Putamen (tissue), 1 donor: ENCODE measurements around the gene SSBP4.

ENCODE experiments used
- DNase-seq: peaks from one replicate; pipeline ENCODE4 v3.0.0-alpha.2; 2016; ENCODE audit warnings: low spot score

The SSBP4 gene

DNA sequence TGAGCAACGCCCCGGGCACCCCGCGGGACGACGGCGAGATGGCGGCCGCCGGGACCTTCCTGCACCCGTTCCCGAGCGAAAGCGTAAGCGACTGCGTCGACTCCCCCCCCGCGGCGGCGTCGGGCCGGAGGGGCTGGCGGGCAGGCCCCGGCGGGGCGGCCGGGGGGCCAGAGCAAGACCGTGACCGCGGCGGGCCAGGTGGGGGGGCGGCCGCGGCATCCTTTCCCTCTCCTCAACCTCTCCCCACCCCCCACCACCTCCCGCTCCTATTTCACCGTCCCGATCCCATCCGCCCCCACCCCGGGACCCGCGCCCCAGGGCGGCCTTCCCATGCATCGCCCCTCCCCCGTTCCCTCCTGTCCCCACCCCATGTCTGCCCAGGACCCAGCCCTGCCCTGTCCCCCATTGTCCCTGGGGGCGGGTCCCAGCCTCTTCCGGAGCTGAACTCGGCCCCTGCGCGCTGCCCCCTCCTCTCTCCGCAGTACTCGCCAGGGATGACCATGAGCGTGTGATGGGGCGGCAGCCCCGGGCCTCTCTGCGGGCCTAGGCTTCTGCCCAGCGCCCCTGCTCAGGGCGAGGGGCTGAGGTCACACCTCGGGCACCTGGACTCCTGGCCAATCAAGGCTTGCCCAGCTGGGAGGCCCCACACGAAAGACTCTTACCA lies 14.7 kb downstream of the SSBP4 start:
- DNase-seq, result no peak

DNA sequence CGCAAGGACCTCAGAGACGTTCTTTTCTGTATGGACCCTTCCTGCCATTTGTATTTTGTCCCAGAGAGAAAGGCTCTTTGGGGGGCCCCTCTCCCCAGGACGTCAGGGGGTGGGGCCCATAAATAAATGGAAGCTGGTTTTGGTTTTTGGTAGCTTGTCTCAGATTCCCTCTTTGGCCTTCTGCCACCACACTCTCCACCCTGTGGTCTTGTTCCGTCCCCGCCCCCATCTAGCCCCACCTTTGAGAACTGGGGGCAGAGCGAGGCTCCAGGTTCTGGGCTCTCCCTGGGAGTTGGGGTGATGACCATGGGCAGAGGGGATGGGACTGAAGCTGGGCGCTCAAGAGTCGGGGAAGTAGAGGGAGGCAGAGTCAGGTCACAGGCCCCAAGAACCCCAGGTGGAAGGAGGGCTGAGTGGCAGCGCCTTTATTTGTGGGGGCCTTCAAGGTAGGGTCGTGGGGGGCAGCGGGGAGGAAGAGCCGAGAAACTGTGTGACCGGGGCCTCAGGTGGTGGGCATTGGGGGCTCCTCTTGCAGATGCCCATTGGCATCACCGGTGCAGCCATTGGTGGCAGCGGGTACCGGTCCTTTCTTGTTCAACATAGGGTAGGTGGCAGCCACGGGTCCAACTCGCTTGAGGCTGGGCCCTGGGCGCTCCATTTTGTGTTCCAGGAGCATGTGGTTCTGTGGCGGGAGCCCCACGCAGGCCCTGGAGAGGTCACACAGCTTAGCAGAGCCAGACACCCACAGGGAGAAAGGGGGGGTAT lies 15.4 kb downstream of the SSBP4 start:
- no peak for DNase-seq

DNA sequence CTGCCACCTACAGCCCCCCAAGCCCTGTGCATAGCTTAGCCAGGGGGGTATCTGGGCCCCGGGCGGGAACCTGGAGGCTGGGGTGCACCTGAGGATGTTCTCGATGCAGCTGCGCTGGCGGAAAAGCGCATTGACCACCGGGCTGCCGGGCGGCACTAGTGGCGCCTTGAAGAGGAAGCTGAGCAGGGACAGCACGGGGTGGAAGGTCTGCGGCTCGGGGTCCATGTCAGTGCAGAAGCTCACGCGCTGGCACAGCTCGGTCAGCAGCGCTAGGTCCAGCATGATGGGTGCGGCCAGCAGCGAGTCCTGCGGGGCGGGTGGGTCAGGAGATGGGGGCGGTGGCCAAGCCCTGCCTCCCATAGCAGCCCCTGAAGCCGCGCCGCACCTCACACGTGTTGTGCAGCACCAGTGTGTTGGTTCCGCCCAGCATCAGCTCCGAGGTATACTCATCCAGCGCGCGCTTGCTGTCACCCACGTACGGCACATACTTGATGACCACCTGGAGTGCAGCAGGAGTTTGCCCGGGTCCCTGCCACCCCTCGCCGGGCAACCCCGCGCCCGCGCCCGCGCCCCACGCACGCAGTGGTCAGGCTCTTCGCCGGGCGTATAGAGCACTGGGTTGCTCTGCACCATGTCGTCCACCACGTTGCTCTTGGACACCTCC lies 16.1 kb downstream of the SSBP4 start:
- DNase-seq, result no peak

DNA sequence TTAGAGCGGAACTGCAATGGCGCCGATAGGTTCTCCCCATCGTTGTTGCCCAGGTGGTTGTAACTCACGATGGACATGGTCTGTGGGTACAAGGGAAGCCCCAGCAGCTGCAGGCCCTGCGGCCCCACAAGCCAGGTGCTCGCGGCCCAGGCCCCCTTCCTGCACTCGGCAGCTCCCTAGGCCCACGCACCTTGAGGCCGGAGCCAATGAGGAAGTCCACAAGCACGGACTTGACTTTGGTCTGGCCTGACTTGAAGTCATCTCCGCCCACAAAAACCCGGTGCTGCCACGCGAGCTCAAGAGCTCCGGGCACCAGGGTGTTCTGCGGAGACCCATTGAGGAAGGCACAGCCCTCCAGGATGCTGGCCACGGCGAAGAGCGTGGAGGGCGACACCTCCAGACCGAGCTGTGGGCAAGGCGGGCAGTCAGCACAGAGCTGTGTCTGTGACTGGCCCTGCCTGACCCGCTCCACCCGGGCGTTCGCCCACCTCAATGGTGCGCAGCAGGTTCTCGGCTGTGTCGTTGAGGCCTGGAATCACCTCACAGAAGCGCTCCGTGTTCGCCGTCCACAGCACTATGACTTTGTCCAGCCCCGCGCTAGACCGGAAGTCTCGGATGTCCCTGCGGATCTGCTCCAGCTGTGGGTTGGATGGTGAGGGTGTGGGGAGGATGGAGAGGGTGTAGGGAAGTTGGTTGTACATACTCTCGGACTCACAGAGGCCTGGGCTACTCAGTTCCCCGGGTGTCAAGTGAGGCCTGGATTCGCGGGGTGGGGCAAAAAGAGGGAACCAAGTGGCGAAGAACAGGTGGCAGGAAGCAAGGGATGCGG lies 16.9 kb downstream of the SSBP4 start:
- no peak for DNase-seq

DNA sequence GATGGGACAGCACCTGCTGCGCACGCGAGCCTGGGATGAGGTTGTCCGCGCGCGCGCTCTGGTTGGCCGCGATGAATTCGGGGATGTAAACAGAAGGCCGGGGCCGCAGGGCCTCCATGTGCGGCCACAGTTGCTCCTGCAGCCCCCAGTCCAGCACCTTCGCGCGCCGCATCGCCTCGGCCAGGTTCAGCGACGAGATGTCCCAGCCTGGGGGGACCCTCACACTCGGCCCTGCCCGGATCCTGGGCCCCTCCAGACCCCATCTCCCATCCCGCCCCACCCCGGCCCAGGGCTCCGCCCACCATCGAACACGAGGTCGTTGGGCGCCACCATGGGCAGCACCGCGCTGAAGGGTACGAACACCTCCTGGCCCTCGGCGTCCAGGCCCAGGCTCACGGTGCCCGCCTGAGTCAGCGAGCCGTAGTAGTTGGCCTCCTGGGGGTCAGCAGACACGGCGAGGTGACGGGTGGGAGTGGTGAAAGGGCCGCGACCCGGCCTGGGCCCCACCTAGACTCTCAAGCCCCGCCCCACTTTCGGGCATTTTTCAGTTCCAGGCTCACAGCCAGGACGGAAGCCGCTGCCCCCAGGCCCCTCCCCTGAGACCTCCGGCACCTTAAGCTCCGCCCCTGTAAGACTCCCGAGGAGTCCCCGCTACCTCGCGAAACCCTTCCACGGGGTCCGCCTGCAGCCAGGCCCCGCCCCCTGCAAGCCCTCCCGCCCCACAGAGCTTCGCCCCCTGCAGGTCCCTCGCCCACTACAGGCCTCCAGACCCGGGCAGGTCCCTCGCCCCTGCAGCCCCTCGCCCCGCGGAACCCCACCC lies 17.7 kb downstream of the SSBP4 start:
- no peak for DNase-seq

DNA sequence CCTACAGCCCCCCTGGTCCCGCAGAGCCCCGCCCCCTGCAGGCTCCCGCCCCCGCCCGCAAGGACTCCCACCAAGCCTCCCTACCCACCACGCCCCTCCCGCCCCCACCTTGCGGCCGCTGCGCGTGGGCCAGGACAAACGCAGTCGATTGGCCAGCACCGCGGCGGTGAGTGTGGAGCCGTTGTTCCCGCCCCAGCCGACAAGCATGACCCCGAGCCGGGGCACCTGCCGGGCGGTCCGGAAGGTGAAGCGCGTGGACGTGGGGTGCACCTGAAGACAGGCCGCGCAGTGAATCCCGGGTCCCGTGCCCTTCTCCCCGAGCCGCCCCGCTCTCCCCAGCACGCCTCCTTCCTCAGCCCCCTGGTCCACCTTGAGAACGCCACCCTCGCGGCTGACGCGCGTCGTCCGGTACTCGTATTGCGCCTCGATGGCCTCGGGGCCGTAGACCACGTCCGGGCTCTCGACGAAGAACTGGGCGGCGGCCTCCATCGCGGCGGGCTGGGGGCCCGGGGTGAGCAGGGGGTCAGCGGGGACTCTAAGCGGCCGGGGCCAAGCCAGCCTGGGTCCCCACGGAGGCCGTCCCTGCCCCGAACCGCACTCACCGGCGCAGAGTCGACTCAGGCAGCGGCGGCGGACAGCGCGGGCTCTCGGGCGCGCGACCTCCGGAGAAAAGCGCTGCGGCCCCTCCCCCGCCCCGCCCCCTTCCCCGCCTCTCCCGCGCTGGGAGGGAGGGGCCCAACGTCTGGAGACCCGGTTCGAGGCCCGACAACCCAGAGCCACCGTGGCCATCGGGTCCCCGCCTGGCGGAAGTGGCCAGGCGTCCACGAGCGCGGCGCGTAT lies 18.5 kb downstream of the SSBP4 start, which contains the start of gene ISYNA1:
ISYNA1 (minus strand) TSS at position 643 of the 840 bp plus-strand sequence; CDS start at position 489, 154 bp downstream.
- DNase-seq, result no peak

DNA sequence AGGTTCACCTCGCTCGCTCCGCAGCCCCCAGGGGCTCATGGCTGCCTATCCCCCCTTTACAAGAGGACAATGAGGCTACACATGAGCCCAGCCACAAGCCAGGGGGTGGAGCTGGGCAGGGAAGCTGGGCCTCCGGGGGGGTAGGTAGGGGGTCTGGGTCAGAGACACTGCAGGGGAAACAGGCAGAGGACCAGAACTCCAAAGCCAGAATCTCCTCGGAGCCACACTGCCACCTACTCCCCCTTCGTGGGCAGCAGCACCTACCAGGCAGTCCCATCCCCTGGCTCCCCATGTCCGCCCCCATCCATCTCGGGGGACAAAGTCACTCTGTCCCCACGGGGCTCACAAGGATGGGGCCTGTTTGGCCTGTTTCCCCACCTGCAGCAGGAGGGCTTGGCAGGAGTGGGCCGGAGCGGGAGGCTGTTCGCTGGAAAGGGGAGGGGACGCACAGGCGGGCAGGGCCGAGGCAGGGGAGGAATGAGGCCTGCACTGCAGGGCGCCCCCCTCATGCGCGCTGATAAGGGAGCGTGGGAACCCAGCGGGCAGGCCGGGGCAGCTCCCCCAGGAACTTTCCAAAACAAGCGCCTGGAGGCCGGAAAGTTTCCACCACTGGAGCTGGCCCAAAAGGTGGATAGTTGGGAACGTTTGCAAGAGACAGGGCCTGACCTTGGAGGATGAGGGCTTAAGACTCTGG lies 19.3 kb downstream of the SSBP4 start:
- no peak for DNase-seq

DNA sequence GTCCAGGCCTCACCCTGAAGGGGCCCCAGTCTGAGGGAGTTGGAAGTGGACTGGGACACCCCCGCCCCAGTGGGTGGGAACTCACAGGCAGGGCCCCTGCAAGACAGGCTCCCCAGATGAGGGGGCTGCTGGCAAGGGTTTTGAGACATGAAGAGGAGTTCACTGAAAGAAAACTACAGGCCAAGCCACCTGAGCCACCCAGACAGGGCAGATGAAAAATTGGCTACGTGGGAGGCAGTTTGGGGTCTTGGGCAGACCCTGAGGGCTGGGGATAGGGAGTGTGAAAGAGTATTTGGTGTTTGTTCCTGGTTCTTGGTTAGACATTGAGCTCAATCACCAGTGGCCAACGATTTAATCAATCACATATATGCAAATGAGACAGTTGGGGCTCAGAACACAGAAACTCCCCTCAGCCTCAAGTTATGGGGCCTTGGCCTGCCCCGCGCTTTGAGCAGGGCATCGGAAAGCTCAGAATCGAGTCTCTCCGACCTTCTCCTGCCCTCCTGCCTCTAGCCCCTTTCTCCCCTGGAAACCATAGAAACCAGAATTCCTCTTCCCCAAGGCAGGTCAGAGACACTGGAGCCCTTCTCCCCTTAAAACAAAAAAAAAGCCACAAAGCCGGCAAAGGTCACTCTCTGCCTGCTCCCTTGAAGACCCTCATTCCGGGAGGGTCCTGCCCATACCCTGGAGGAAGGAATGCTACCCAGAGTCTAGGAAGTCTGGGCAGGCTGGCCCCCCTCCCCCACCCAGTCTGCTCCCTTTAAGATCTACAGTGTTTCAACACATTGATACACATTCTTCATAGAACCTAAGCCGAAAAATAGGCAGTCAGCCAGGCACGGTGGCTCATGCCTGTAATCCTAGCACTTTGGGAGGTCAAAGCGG lies 20.1 kb downstream of the SSBP4 start:
- DNase-seq, result no peak

DNA sequence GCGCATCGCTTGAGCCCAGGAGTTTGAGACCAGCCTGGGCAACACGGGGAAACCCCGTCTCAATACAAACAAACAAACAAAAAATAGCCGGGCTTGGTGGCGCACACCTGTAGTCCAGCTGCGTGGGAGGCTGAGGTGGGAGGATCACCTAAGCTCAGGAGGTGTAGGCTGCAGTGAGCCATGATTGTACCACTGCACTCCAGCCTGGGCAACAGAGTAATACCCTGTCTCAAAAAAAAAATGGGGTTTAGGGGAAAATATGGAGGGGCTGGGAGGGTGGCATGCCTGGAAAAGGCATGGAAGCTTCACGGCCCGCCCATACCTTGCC lies 20.7 kb downstream of the SSBP4 start:
- DNase-seq, result no peak

DNA sequence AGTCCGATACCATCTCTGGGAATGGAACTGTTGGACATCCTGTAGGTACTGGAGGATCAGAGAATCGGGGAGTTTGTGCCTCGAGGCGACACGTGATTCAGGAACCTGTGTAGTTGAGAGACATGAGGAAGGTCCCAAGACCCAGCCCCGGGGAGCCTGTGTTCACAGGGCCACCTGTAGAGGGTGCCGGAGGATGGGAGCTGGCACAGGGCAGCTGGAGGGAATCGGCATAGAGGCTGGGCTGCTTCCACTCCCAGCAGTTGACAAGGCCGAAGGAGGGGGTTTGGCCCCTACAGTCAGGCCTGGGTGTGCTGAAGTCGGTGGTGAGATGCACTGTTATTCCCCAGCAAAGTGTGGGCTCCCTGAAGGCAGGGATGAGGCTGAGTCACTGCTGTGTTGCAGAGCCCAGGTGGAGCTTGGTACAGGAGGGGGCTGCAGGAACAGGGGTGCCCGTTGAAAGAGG lies 21.2 kb downstream of the SSBP4 start:
- no peak for DNase-seq

DNA sequence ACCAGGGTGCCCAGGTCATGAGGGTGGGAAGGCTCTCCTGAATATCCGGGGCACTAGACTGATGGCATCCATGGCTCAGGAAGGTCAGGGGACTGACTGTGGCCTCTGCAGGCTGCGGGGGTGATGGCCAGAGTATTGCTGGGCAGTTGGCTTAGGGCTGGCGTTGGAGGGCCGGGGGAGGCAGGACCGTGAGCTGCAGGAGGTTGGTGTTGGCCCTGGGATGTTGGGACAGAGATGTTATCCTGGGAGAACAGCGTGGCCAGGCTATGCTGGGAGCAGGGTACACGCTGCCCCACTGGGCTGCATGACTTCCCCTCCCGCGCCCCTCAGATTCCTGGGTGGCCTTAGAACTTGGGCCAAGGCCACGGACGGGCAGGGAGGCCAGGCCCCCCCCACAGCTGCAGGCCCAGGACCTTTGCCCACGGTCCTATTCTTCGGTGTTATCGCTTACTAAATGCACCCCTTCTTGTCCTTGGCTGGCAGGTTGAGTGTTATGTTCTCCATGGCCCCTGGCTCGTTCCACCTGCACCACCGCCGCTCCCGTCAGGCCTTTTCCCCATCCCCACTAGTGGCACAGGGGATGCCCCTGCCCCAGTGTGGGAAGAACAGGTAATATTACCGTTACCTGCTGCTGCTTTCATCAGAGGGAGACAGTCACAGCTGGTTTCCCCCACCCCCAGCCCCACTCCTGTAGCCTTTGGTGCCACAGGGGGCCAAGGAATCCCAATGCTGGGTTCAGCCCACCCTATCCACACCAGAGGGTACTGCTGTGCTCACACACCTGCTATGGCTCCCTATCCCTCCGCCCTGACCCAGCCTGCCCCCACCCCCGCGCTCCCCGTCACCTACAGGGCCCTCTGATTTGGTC lies 22.0 kb downstream of the SSBP4 start:
- no peak for DNase-seq

DNA sequence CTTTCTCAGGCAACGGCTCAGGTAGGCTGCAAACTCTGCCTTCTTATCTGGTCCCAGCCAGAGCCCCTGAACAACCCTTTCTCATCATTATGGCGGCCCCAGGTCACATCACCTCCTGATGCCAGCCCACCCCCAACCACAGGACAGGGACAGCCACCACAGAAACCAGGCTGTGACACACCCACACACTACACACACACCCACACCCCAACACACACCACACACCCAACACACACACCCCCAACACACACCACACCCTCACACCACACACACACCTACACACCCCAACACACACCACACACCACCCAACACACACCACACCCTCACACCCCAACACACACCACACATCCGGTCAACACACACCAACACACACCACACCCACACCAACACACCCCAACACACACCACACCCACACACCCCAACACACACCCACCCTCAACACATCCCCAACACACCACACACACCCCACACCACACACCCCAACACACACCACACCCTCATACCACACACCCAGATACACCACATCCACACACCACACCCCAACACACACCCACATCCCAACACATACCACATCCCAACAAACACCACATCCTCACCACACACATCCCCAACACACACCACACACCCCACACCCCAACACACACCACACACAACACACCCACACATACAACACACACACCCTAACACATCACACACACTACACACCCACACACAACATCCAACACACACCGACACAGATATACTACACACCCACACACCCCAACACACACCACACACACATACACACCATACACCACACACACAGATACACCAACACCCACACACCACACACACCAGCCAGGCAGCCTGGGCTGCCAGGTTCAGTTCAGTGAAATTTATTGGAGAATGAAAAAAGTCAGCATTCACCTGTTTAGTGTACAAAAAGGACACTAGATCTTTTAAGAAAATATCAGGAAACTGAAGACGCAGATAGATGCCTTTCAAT lies 22.9 kb downstream of the SSBP4 start:
- DNase-seq, result no peak

DNA sequence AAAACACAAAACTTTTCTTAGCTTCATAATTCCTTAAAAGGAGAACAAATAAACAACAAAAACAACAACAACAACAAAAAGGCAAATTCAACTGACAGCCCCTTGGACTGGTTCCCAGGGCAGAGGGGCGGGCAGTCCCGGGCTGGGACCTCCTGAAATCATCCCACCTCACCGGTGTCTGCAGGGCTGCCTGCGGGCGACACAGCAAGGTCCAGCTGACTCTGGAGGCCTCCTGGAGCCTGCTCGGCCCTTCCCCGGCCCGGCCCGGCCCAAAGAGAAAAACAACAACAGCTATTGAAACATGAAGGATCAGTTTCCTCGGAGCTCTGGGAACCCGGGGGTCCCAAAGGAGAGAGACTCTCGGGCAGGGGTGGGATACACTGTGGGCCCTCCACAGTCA lies 23.7 kb downstream of the SSBP4 start:
- no peak for DNase-seq

DNA sequence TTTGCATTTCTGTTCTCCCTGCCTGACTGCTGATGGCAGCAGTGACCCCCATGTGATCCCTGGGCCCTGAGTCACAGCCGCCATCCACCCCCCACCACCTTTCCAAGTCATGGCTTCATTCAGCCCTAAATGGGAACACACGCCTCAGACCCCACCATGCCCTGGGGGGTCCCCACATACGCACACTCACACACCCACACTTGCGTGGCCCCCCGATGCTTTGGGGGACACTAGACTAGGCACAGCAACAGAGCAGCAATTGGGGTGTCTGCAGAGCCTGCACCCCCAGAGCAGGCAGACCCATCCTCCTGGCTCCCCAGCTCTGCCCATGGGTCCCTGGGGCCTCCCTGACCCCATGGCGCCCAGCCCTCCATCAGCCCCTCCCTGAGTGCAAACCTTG lies 24.2 kb downstream of the SSBP4 start:
- no peak for DNase-seq

DNA sequence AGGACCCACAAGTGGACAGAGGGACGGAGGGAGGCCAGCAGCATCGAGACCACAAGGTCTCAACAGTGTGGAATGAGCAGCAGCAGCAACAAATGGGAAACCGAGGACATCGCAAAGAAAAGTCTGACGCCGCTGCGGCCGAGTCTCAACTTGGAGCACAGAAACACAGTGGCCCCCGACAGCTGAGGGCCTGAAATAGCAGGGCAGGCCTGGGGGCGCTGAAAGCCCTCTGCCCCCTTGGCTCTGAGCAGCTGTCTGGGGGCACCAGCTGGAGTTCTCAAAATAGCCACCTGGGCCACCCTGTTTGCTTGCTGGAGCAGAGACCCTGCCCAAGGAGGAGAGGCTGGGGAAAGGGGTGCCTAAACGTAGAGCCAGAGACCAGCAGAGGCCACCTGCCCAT lies 24.6 kb downstream of the SSBP4 start:
- no peak for DNase-seq

DNA sequence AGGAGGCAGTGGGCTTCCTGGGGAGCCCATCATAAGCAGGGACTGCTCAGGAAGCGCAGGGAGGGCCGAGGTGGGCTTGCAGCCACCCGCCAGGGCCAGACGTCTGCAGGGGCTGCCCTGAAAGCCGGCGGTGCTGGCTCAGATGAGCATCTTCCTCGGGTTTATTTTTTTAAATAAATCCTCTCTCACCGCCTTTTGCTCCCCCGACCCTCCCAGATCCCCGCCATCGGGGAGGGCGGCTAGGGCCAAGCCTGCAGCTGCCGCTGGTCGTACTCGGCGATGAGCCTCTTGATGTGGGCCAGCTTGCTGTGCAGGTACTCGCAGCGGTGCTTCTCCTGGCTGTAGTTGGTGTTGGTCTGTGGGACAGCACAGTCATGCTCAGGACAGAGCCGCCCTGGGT lies 25.3 kb downstream of the SSBP4 start:
- DNase-seq, result no peak
